Measurements from ENCODE around the gene PRELID3B.

The PRELID3B gene

GRCh38 chr20:59042151-59042795 is at the start of gene PRELID3B:
TSS of gene PRELID3B (minus strand) at chr20:59042786. CDS start at chr20:59042730, 56 bp downstream.
- TF ChIP-seq CTCF (IDR thresholded peaks at IDR 0.05), result no peak

- peak; percentile 93 for TF ChIP-seq CTCF (IDR thresholded peaks at IDR 0.05)
These were observed 45.3 kb upstream of the PRELID3B start for GRCh38 chr20:59087829-59088433.

GRCh38 chr20:59086923-59087322 is 44.3 kb upstream of the PRELID3B start:
- TF ChIP-seq CTCF (IDR thresholded peaks at IDR 0.05), result no peak

GRCh38 chr20:59084041-59084850 is 41.7 kb upstream of the PRELID3B start:
- TF ChIP-seq CTCF (IDR thresholded peaks at IDR 0.05), result no peak

GRCh38 chr20:59082981-59083380 is 40.4 kb upstream of the PRELID3B start:
- no peak for TF ChIP-seq CTCF (IDR thresholded peaks at IDR 0.05)

GRCh38 chr20:59082077-59082740 is 39.6 kb upstream of the PRELID3B start:
- peak; percentile 47 for TF ChIP-seq CTCF (IDR thresholded peaks at IDR 0.05)

GRCh38 chr20:59081036-59081435 is 38.5 kb upstream of the PRELID3B start:
- no peak for TF ChIP-seq CTCF (IDR thresholded peaks at IDR 0.05)
